SK-N-SH (cell line): Measurements from ENCODE around the gene SETD3. TPM values are rescaled to one million over a fixed set of nuclear protein-coding genes. Genes with fewer than 3 reads are reported as not detected.

Experiments
- CTCF ChIA-PET: fragments of 300-600, 350-600 bp; formaldehyde crosslinking; extraction: SDS; loops from one replicate; lab custom pipeline; 2021; lab: Yijun Ruan, JAX
- POLR2A ChIA-PET: fragments of 350-600 bp; sonication (Branson Sonifier 250); formaldehyde crosslinking; extraction: SDS; loops from one replicate; lab custom pipeline; 2020; ENCODE audit warnings: antibody characterized with exemption, inconsistent platforms; lab: Yijun Ruan, JAX
- DNase-seq: peaks from one replicate; pipeline ENCODE4 v3.0.0; 2012
- H2AFZ ChIP-seq: fragments of 200-600 bp; sonication (generic); 2 replicates; pipeline ENCODE4 v1.8.1; 2016; ENCODE audit warnings: antibody characterized with exemption, mild to moderate bottlenecking, low read depth
- H3F3A ChIP-seq: fragments of 200-600 bp; sonication (generic); replicated peaks from 2 replicates; pipeline ENCODE3; 2016; ENCODE audit warnings: antibody characterized with exemption, mild to moderate bottlenecking; ENCODE audit not compliant: insufficient read depth
- H3K27ac ChIP-seq, 2 experiments: fragments of 200-500 bp in 1 of 2; fragments of 200-600 bp in 1 of 2; sonication (Bioruptor generic) in 1 of 2; sonication (generic), shearing (Covaris generic) in 1 of 2; 2 replicates each; pipeline versions ENCODE4 v1.5.1 to v1.6.1; 2014 to 2016; ENCODE audit warnings: low read depth in 2 of 2, inconsistent platforms in 1 of 2, low read length in 1 of 2, mild to moderate bottlenecking in 1 of 2, mixed read lengths in 1 of 2
- H3K27me3 ChIP-seq: fragments of 200-600 bp; sonication (generic), shearing (Covaris generic); 2 replicates; pipeline ENCODE4 v1.6.1; 2016; ENCODE audit warnings: mixed run types; ENCODE audit not compliant: insufficient read depth
- H3K36me3 ChIP-seq, 2 experiments: fragments of 200-500 bp in 1 of 2; fragments of 200-600 bp in 1 of 2; sonication (Bioruptor generic) in 1 of 2; sonication (generic) in 1 of 2; replicated peaks in 1 of 2; 2 replicates each; pipeline versions ENCODE3 to v1.5.1; 2014 to 2016; ENCODE audit warnings: low read length in 1 of 2, mild to moderate bottlenecking in 1 of 2; ENCODE audit not compliant: insufficient read depth in 2 of 2, control insufficient read depth in 1 of 2
- H3K4me1 ChIP-seq, 2 experiments: fragments of 200-500 bp in 1 of 2; fragments of 200-600 bp in 1 of 2; sonication (Bioruptor generic) in 1 of 2; sonication (generic), shearing (Covaris generic) in 1 of 2; 2 replicates each; pipeline versions ENCODE4 v1.5.1 to v1.6.1; 2014 to 2016; ENCODE audit warnings: low read depth in 1 of 2, low read length in 1 of 2, mixed run types in 1 of 2; ENCODE audit not compliant: insufficient read depth in 2 of 2, control insufficient read depth in 1 of 2
- H3K4me2 ChIP-seq: fragments of 200-600 bp; sonication (generic), shearing (Covaris generic); 2 replicates; pipeline ENCODE4 v1.6.1; 2017; ENCODE audit warnings: mixed run types
- H3K4me3 ChIP-seq, 2 experiments: fragments of 200-500 bp in 1 of 2; fragments of 200-600 bp in 1 of 2; sonication (Bioruptor generic) in 1 of 2; sonication (generic), shearing (Covaris generic) in 1 of 2; 2 replicates each; pipeline versions ENCODE4 v1.5.1 to v1.8.1; 2014 to 2016; ENCODE audit warnings: low read depth in 2 of 2, inconsistent platforms in 1 of 2, low read length in 1 of 2, mild to moderate bottlenecking in 1 of 2, mixed read lengths in 1 of 2, moderate library complexity in 1 of 2
- H3K79me2 ChIP-seq: fragments of 200-600 bp; sonication (generic); 2 replicates; pipeline ENCODE4 v1.8.1; 2017; ENCODE audit warnings: mild to moderate bottlenecking; ENCODE audit not compliant: insufficient read depth
- H3K9ac ChIP-seq: fragments of 200-600 bp; sonication (generic); 2 replicates; pipeline ENCODE4 v1.6.1; 2017; ENCODE audit warnings: mixed run types
- H3K9me2 ChIP-seq: fragments of 200-600 bp; sonication (generic); 2 replicates; pipeline ENCODE4 v1.6.1; 2017; ENCODE audit warnings: mixed run types
- H3K9me3 ChIP-seq: fragments of 200-600 bp; sonication (generic); 2 replicates; pipeline ENCODE4 v1.6.1; 2017; ENCODE audit warnings: mixed run types, mild to moderate bottlenecking, moderate library complexity
- H4K20me1 ChIP-seq: fragments of 200-600 bp; sonication (generic); 2 replicates; pipeline ENCODE4 v1.6.1; 2017; ENCODE audit warnings: mild to moderate bottlenecking, mixed run types; ENCODE audit not compliant: insufficient read depth
- CHD2 ChIP-seq: fragments of 150-350 bp; IDR thresholded peaks from 2 replicates; pipeline ENCODE4 v1.6.1; 2018; ENCODE audit warnings: low read length; ENCODE audit not compliant: partially characterized antibody
- FOXJ3 ChIP-seq: sonication (generic); formaldehyde crosslinking; IDR thresholded peaks from 2 replicates; pipeline ENCODE4 v1.5.1; 2020; ENCODE audit warnings: mild to moderate bottlenecking, missing genetic modification reagents
- FOXM1 ChIP-seq: IDR thresholded peaks from 2 replicates; pipeline ENCODE4 v1.4.0; 2012; ENCODE audit warnings: low read depth, mild to moderate bottlenecking
- GABPA ChIP-seq: IDR thresholded peaks from 2 replicates; pipeline ENCODE4 v1.4.0; 2012; ENCODE audit warnings: low read depth, mild to moderate bottlenecking
- JUND ChIP-seq: IDR thresholded peaks from 2 replicates; pipeline ENCODE4 v1.4.0; 2012
- MAX ChIP-seq: IDR thresholded peaks from 2 replicates; pipeline ENCODE4 v1.4.0; 2012; ENCODE audit warnings: low read depth
- MXI1 ChIP-seq: IDR thresholded peaks from 2 replicates; pipeline ENCODE4 v1.6.1; 2012; ENCODE audit warnings: mild to moderate bottlenecking, low read depth, low read length, improper control_type of control experiment
- NFIC ChIP-seq: IDR thresholded peaks from 2 replicates; pipeline ENCODE4 v1.4.0; 2012; ENCODE audit warnings: borderline replicate concordance
- POLR2AphosphoS5 ChIP-seq: IDR thresholded peaks from 2 replicates; pipeline ENCODE4 v1.6.1; 2012; ENCODE audit warnings: low read depth, low read length
- RCOR1 ChIP-seq: fragments of 150-350 bp; IDR thresholded peaks from 2 replicates; pipeline ENCODE4 v1.6.1; 2017; ENCODE audit warnings: antibody characterized with exemption, low read length
- RXRA ChIP-seq: IDR thresholded peaks from 2 replicates; pipeline ENCODE4 v1.4.0; 2012; ENCODE audit warnings: low read depth, mild to moderate bottlenecking, borderline replicate concordance
- SIN3A ChIP-seq: IDR thresholded peaks from 2 replicates; pipeline ENCODE4 v1.6.1; 2012; ENCODE audit warnings: low read depth, mild to moderate bottlenecking, low read length, moderate library complexity, borderline replicate concordance
- SMC3 ChIP-seq: IDR thresholded peaks from 2 replicates; pipeline ENCODE4 v1.6.1; 2012; ENCODE audit warnings: low read depth, low read length, improper control_type of control experiment
- TEAD4 ChIP-seq: IDR thresholded peaks from 2 replicates; pipeline ENCODE4 v1.4.0; 2012; ENCODE audit warnings: mild to moderate bottlenecking, borderline replicate concordance; ENCODE audit not compliant: insufficient read depth
- USF1 ChIP-seq: IDR thresholded peaks from 2 replicates; pipeline ENCODE4 v1.4.0; 2012; ENCODE audit warnings: low read depth, borderline replicate concordance
- USF2 ChIP-seq: fragments of 150-350 bp; IDR thresholded peaks from 2 replicates; pipeline ENCODE4 v1.6.1; 2017; ENCODE audit warnings: antibody characterized with exemption, low read length, low read depth, borderline replicate concordance
- YY1 ChIP-seq: IDR thresholded peaks from 2 replicates; pipeline ENCODE4 v1.4.0; 2012; ENCODE audit warnings: low read depth, mild to moderate bottlenecking
- WGBS: methylation state at CpG from one replicate; pipeline ENCODE4 v1.1.6; 2017; ENCODE audit warnings: low lambda C conversion rate; 5-methylcytosine and 5-hydroxymethylcytosine counted together
- polyA plus RNA-seq, 3 experiments: library from polyadenylated mRNA; depleted of rRNA; stranded (reverse); fragments of >200 nt; gene quantifications; 2 replicates each; pipeline ENCODE4 v1.2.3, GENCODE V29; 2012
- TF ChIP-seq, protein P1 (sequence below): IDR thresholded peaks from 2 replicates; pipeline ENCODE4; 2012
- TF ChIP-seq, protein P2 (sequence below): IDR thresholded peaks from 2 replicates; pipeline ENCODE4 v1.6.1; 2012; ENCODE audit warnings: mild to moderate bottlenecking, low read depth, low read length, moderate library complexity

Gene SETD3
- polyA plus RNA-seq, 1 of the 3 experiments (the other 2 are of a cell fraction) = 19.1 TPM

DNA sequence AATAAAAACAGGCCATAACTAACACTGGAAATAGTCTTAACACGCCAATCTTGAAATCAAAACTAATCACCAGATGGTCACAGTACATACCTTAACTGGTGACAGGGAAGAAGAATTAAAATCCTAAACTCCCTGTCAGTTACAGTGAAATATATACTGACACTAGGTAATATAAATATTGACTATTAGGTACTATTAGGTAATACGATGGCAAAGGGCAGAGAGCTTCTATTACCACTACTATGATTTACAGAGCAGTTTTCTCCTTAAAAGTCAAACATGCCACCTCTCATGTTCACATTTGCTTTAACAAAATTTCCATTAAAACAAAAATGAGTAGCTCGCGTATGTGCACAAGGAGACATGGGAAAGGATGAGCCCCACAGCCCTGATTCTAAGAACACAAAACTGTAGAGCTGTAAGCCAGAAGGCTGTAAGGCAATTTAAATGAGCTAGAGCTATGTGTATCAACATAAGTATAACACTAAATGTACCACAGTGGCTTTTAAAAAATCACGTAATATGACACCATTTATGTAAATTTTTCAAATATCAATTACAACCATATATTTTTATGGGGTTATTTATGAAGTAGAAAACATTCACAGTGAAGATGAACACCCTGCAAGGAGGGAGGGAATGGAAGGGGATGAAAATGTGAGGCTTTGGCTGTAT, 19.1 kb downstream of the SETD3 start:
- Histone ChIP-seq H3K9ac (no peak overlapping the region), H3K9me3 (no peaks in the 10 kb centered on the region), H3K79me2 (peaks cover 15% of the 10 kb centered on the region; the same call in 1 of the 2 replicates), H3K4me3 (no peak overlapping the region), H3K36me3 (peaks cover 30 to 70% of the 10 kb centered on the region in 2 experiments), H3K9me2 (no peaks in the 10 kb centered on the region), H3K4me2 (no peak overlapping the region), H3K27ac (no peak overlapping the region), H2AFZ (no peak overlapping the region), H3K4me1 (no peaks in the 10 kb centered on the region; a peak in 1 of 4 replicates), H4K20me1 (peaks cover 5% of the 10 kb centered on the region), H3K27me3 (no peaks in the 10 kb centered on the region), H3F3A (no peaks in the 10 kb centered on the region)
- POLR2A ChIA-PET = no interaction called here
- WGBS = 97% methylated on average over 5 of the region's 5 CpGs
- no peak for TF ChIP-seq FOXJ3 (CRISPR knock-in tag)
- TF ChIP-seq YY1 = no peak
- TF ChIP-seq TEAD4 = no peak
- TF ChIP-seq MAX = no peak
- TF ChIP-seq NFIC = no peak
- no peak for TF ChIP-seq RCOR1
- no peak for TF ChIP-seq USF1
- no peak for TF ChIP-seq RXRA
- no peak for TF ChIP-seq SIN3A
- TF ChIP-seq SMC3 = no peak
- no peak for TF ChIP-seq USF2
- no peak for TF ChIP-seq GABPA
- TF ChIP-seq JUND = no peak
- TF ChIP-seq, protein P1, sequence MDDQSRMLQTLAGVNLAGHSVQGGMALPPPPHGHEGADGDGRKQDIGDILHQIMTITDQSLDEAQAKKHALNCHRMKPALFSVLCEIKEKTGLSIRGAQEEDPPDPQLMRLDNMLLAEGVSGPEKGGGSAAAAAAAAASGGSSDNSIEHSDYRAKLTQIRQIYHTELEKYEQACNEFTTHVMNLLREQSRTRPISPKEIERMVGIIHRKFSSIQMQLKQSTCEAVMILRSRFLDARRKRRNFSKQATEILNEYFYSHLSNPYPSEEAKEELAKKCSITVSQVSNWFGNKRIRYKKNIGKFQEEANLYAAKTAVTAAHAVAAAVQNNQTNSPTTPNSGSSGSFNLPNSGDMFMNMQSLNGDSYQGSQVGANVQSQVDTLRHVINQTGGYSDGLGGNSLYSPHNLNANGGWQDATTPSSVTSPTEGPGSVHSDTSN = no peak
- CTCF ChIA-PET = interaction anchor here (0.7 to 1.8 kb wide), 3 partner anchors 16 to 45 kb away, joined by 3 to 5 read pairs (median 3); no protein-coding TSS in a partner anchor
- DNase-seq = no peak

- H2AFZ ChIP-seq = no peak overlapping the region
- H3K36me3 ChIP-seq = peaks cover 35 to 73% of the 10 kb centered on the region in 2 experiments
- no peaks in the 10 kb centered on the region for H3F3A ChIP-seq
- POLR2A ChIA-PET = no interaction called here
- H4K20me1 ChIP-seq = peaks cover 4% of the 10 kb centered on the region; the same call in 1 of the 2 replicates
- no peaks in the 10 kb centered on the region for H3K9me3 ChIP-seq
- 94% methylated on average over 3 of the region's 3 CpGs for WGBS
- no peak overlapping the region for H3K9ac ChIP-seq
- H3K27me3 ChIP-seq = no peaks in the 10 kb centered on the region
- H3K27ac ChIP-seq = no peak overlapping the region
- H3K9me2 ChIP-seq = no peaks in the 10 kb centered on the region
- no peaks in the 10 kb centered on the region; a peak in 1 of 4 replicates for H3K4me1 ChIP-seq
- H3K4me3 ChIP-seq = no peak overlapping the region
- 0 out of 2 replicates have a peak, but pooled peaks cover 13% of the 10 kb centered on the region for H3K79me2 ChIP-seq
- no peak for DNase-seq
- CTCF ChIA-PET = interaction anchor here (1.2 to 1.8 kb wide), 2 partner anchors 15 to 45 kb away, joined by 3 to 5 read pairs; no protein-coding TSS in a partner anchor
- TF ChIP-seq NFIC = no peak
- TF ChIP-seq POLR2AphosphoS5 = no peak
- TF ChIP-seq TEAD4 = no peak
- TF ChIP-seq CHD2 = no peak
- no peak for TF ChIP-seq FOXM1
- TF ChIP-seq MAX = no peak
- no peak for TF ChIP-seq MXI1
- TF ChIP-seq, protein P2, sequence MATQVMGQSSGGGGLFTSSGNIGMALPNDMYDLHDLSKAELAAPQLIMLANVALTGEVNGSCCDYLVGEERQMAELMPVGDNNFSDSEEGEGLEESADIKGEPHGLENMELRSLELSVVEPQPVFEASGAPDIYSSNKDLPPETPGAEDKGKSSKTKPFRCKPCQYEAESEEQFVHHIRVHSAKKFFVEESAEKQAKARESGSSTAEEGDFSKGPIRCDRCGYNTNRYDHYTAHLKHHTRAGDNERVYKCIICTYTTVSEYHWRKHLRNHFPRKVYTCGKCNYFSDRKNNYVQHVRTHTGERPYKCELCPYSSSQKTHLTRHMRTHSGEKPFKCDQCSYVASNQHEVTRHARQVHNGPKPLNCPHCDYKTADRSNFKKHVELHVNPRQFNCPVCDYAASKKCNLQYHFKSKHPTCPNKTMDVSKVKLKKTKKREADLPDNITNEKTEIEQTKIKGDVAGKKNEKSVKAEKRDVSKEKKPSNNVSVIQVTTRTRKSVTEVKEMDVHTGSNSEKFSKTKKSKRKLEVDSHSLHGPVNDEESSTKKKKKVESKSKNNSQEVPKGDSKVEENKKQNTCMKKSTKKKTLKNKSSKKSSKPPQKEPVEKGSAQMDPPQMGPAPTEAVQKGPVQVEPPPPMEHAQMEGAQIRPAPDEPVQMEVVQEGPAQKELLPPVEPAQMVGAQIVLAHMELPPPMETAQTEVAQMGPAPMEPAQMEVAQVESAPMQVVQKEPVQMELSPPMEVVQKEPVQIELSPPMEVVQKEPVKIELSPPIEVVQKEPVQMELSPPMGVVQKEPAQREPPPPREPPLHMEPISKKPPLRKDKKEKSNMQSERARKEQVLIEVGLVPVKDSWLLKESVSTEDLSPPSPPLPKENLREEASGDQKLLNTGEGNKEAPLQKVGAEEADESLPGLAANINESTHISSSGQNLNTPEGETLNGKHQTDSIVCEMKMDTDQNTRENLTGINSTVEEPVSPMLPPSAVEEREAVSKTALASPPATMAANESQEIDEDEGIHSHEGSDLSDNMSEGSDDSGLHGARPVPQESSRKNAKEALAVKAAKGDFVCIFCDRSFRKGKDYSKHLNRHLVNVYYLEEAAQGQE = no peak
- TF ChIP-seq JUND = no peak
- no peak overlapping the region for H3K4me2 ChIP-seq
These were observed 19.9 kb downstream of the SETD3 start for GRCh38 chr14:99460793-99461192.
